Upper lobe of right lung (tissue), 1 donor: ENCODE results near the gene FAM131A. TPM values are rescaled to one million over a fixed set of nuclear protein-coding genes. Genes with fewer than 3 reads are reported as not detected.

Experiments used
- ATAC-seq: fragments of 200-7000 bp; cut with Tn5 transposase; one replicate; pipeline ENCODE4 v1.9.1; 2020; ENCODE audit warnings: mild to moderate bottlenecking, moderate library complexity
- DNase-seq: peaks from one replicate; pipeline ENCODE4 v3.0.0-alpha.2; 2020
- H3K27ac ChIP-seq: fragments of 200-600 bp; one replicate; pipeline ENCODE4 v1.8.0; 2022
- H3K27me3 ChIP-seq: fragments of 200-600 bp; one replicate; pipeline ENCODE4 v1.8.0; 2022; ENCODE audit warnings: mild to moderate bottlenecking
- H3K36me3 ChIP-seq: fragments of 200-600 bp; one replicate; pipeline ENCODE4 v1.8.0; 2022
- H3K4me1 ChIP-seq: fragments of 200-600 bp; one replicate; pipeline ENCODE4 v1.8.0; 2022
- H3K4me3 ChIP-seq: fragments of 200-600 bp; one replicate; pipeline ENCODE4 v1.8.0; 2022; ENCODE audit warnings: mild to moderate bottlenecking
- H3K9me3 ChIP-seq: fragments of 200-600 bp; one replicate; pipeline ENCODE4 v1.8.0; 2022
- CTCF ChIP-seq: fragments of 200-600 bp; IDR thresholded peaks from one replicate; pipeline ENCODE4 v1.8.0; 2022; ENCODE audit warnings: antibody characterized with exemption
- intact Hi-C: fragments of 100-400 bp; cut with DNase I; formaldehyde crosslinking; loops from one replicate; pipeline ENCODE4 v1.11.0; 2022
- total RNA-seq: library from RNA; stranded (reverse); fragmentation: NEBNext Ultra II Directional; extraction: Animal tissue kit (Norgen Biotek cat#: 25700); gene quantifications from one replicate; pipeline ENCODE4 v1.2.1, GENCODE V29; 2021
- donor health status: DM: no; HTN: yes; CAD: no; lungs with severe emphysema.

FAM131A gene
- total RNA-seq, 1 donor from 2014 or later, result 19.0 TPM

DNA sequence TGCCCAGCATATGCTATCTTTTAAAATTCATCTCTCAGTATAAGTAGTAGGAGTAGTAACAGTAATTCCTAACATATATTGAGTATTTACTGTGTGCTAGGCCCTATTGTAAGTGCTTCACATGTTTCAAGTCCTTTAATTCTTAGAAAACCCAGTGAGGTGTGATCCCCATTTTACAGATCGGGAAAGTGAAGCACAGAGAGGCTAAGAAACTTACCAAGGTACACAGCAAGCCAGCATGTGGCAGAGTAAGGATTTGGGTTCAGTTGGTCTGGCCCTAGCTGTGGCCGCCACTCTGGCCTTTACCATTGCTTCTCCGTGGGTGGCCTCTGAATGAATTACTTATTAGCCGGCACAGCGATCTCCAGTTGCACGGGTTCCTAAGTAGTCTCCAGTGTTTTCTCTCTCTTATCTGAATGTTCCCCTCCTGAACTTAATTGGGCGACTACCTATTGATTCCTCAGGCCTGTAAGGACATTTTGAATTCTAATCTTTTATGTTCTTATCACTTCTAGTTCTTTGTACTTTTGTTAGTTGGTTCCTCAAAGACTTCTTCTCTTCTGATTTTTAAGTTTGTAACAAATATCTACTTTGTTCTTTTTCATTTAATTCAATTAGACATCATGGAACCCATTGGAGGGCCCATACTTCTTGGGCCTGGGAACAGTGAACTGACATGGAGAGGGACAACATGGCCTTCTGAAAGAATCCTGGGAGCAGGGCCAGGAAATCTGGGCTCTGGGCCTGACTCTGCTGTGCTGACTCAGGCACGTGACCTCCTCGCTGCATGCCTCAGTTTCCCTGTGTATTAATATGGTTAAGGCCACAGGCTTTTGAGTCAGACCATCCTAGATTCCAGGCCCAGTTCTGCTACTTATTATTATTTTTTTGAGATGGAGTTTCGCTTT lies 12.4 kb downstream of the FAM131A start:
- no peaks in the 10 kb centered on the region for H3K9me3 ChIP-seq
- no peak overlapping the region for H3K4me3 ChIP-seq
- TF ChIP-seq CTCF, result no peak
- H3K27ac ChIP-seq, result no peak overlapping the region
- intact Hi-C loops, result no loop called here
- H3K27me3 ChIP-seq, result no peaks in the 10 kb centered on the region
- H3K4me1 ChIP-seq, result peaks cover 8% of the 10 kb centered on the region
- H3K36me3 ChIP-seq, result peaks cover 6% of the 10 kb centered on the region
- ATAC-seq (no peak), DNase-seq (no peak)

- peaks cover 4% of the 10 kb centered on the region for H3K4me1 ChIP-seq
- H3K36me3 ChIP-seq, result no peaks in the 10 kb centered on the region
- no peak overlapping the region for H3K4me3 ChIP-seq
- H3K9me3 ChIP-seq, result no peaks in the 10 kb centered on the region
- no peak overlapping the region for H3K27ac ChIP-seq
- intact Hi-C loops, result no loop called here
- H3K27me3 ChIP-seq, result no peaks in the 10 kb centered on the region
- ATAC-seq (no peak), DNase-seq (no peak)
- TF ChIP-seq CTCF, result no peak
Measured at GRCh38 chr3:184350618-184351017, 13.2 kb downstream of the FAM131A start.

DNA sequence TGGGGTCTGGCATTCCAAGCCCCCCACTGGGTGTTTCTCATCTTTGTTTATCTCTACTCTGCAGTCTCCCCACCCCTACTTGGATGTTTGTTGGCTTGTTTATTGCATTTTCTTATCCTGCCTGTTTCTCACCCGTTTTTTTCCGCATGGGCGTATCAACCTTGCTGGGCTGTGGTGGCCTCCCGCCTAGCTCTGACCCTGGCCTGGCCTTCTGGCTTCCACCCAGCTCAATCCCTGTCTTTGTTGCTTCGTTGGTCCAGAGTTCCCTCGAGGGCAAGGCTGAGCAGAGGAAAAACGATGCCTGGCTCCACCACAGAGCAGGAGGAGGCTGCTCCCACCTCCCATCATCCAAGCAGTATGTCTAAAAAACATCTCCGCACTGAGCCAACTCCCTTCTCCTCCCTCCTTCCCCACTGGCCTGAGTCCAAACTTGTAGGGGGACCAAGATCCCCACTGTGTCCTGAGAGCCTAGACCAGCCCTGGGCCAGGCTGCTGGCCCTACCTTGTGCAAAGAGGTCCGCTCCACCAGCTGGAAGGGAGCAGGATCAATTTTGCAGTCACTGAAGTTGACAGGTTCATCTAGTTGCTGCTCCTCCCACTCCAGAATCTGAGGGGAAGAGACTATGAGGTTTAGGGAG lies 14.2 kb downstream of the FAM131A start:
- ATAC-seq (no peak), DNase-seq (no peak)
- Histone ChIP-seq H3K4me3 (no peak overlapping the region), H3K4me1 (no peaks in the 10 kb centered on the region), H3K27me3 (no peaks in the 10 kb centered on the region), H3K36me3 (no peaks in the 10 kb centered on the region), H3K9me3 (no peaks in the 10 kb centered on the region), H3K27ac (no peak overlapping the region)
- TF ChIP-seq CTCF, result no peak
- intact Hi-C loops, result no loop called here

GRCh38 chr3:184352149-184352785 lies 14.9 kb downstream of the FAM131A start:
- no peaks in the 10 kb centered on the region for H3K27me3 ChIP-seq
- H3K36me3 ChIP-seq, result no peaks in the 10 kb centered on the region
- no peak for TF ChIP-seq CTCF
- H3K27ac ChIP-seq, result no peak overlapping the region
- no peak for DNase-seq
- ATAC-seq, result no peak
- intact Hi-C loops, result no loop called here
- H3K4me1 ChIP-seq, result no peaks in the 10 kb centered on the region
- H3K4me3 ChIP-seq, result no peak overlapping the region
- no peaks in the 10 kb centered on the region for H3K9me3 ChIP-seq

GRCh38 chr3:184352897-184353545 lies 15.6 kb downstream of the FAM131A start:
- TF ChIP-seq CTCF, result no peak
- ATAC-seq, result no peak
- DNase-seq, result no peak

More at GRCh38 chr3:184352897-184353545, 15.6 kb downstream of the FAM131A start:
- Histone ChIP-seq H3K27me3 (no peaks in the 10 kb centered on the region), H3K27ac (no peak overlapping the region), H3K9me3 (no peaks in the 10 kb centered on the region), H3K4me1 (no peaks in the 10 kb centered on the region), H3K36me3 (no peaks in the 10 kb centered on the region), H3K4me3 (no peak overlapping the region)
- intact Hi-C loops, result no loop called here
